GM19240 (cell line): ENCODE measurements around the gene NSD1.

Experiments
- DNase-seq: peaks from one replicate; pipeline ENCODE4 v3.0.0; 2011; ENCODE audit warnings: low spot score; ENCODE audit not compliant: insufficient read length

NSD1 gene

GRCh38 chr5:177098120-177098469 lies 35.5 kb upstream of the NSD1 start:
- no peak for DNase-seq

- DNase-seq, result no peak
Observed at GRCh38 chr5:177098470-177099141, 35.0 kb upstream of the NSD1 start.

GRCh38 chr5:177099422-177100093 lies 34.0 kb upstream of the NSD1 start:
- no peak for DNase-seq

- DNase-seq, result no peak
Observed at GRCh38 chr5:177100714-177101121, 32.9 kb upstream of the NSD1 start.

- no peak for DNase-seq
Observed at GRCh38 chr5:177103523-177104253, 29.9 kb upstream of the NSD1 start.

GRCh38 chr5:177105691-177106476 lies 27.7 kb upstream of the NSD1 start:
- no peak for DNase-seq

- DNase-seq, result no peak
Observed at GRCh38 chr5:177107159-177107558, 26.4 kb upstream of the NSD1 start.

GRCh38 chr5:177109810-177110209 lies 23.8 kb upstream of the NSD1 start:
- DNase-seq, result no peak

GRCh38 chr5:177111720-177112394 lies 21.7 kb upstream of the NSD1 start:
- DNase-seq, result peak; percentile 77

- DNase-seq, result no peak
Observed at GRCh38 chr5:177112589-177113220, 20.9 kb upstream of the NSD1 start.

- DNase-seq, result peak; percentile 95
Observed at GRCh38 chr5:177113566-177114424, 19.8 kb upstream of the NSD1 start.

GRCh38 chr5:177116631-177117373 lies 16.8 kb upstream of the NSD1 start:
- peak; percentile 61 for DNase-seq

- no peak for DNase-seq
Observed at GRCh38 chr5:177117441-177118045, 16.0 kb upstream of the NSD1 start.

GRCh38 chr5:177122566-177122965 lies 11.0 kb upstream of the NSD1 start:
- DNase-seq, result no peak

- no peak for DNase-seq
Observed at GRCh38 chr5:177123789-177124485, 9.6 kb upstream of the NSD1 start.

GRCh38 chr5:177124486-177124991 lies 9.0 kb upstream of the NSD1 start:
- DNase-seq, result no peak

GRCh38 chr5:177126771-177127170 lies 6.8 kb upstream of the NSD1 start:
- no peak for DNase-seq

- DNase-seq, result no peak
Observed at GRCh38 chr5:177128551-177128981, 5.0 kb upstream of the NSD1 start.
